Kidney epithelial cell (primary cell): ENCODE results near the gene CDIPT. TPM values are rescaled to one million over a fixed set of nuclear protein-coding genes. Genes with fewer than 3 reads are reported as not detected.

Experiments
- DNase-seq: peaks from one replicate; pipeline ENCODE4 v3.0.0-alpha.2; 2010; ENCODE audit warnings: low read depth
- H3K27me3 ChIP-seq: 2 replicates; pipeline ENCODE4 v1.6.0; 2011; ENCODE audit warnings: low read length; ENCODE audit not compliant: control insufficient read depth, insufficient read depth
- H3K36me3 ChIP-seq: 2 replicates; pipeline ENCODE4 v1.5.1; 2011; ENCODE audit warnings: low read length; ENCODE audit not compliant: control insufficient read depth, insufficient read depth
- H3K4me3 ChIP-seq: 2 replicates; pipeline ENCODE4 v1.5.1; 2011; ENCODE audit warnings: low read depth, mild to moderate bottlenecking, control low read depth, low read length
- total RNA-seq: library from RNA; depleted of rRNA; stranded (reverse); fragments of >200 nt; gene quantifications from 2 replicates; pipeline ENCODE4 v1.2.3, GENCODE V29; 2015
- TF ChIP-seq, protein P1 (sequence below): IDR thresholded peaks from 2 replicates; pipeline ENCODE4 v1.5.1; 2011; ENCODE audit warnings: mild to moderate bottlenecking, moderate library complexity, low read length, control low read depth, inconsistent platforms; ENCODE audit not compliant: insufficient read depth, poor library complexity, severe bottlenecking

CDIPT gene
- total RNA-seq, 1 donor from 2014 or later: 83.9 TPM

DNA sequence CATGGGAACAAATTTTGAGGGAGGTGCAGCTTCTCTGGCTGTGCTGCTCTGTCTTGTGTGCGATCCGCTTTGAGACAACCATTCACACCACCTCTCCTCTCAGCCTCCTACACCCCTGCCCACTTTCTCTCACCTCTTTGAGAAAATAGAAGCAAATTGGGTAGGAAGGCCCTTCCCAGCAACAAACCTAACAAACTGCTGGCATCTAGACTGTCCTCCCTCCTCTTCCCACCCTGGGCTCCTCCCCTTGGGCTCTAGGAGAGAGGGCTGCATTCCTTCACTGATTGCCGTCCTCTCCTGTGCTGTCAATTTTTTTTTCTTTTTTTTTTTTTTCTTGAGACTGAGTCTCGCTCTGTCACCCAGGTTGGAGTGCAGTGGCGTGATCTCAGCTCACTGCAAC, 13.5 kb downstream of the CDIPT start:
- TF ChIP-seq, protein P1, sequence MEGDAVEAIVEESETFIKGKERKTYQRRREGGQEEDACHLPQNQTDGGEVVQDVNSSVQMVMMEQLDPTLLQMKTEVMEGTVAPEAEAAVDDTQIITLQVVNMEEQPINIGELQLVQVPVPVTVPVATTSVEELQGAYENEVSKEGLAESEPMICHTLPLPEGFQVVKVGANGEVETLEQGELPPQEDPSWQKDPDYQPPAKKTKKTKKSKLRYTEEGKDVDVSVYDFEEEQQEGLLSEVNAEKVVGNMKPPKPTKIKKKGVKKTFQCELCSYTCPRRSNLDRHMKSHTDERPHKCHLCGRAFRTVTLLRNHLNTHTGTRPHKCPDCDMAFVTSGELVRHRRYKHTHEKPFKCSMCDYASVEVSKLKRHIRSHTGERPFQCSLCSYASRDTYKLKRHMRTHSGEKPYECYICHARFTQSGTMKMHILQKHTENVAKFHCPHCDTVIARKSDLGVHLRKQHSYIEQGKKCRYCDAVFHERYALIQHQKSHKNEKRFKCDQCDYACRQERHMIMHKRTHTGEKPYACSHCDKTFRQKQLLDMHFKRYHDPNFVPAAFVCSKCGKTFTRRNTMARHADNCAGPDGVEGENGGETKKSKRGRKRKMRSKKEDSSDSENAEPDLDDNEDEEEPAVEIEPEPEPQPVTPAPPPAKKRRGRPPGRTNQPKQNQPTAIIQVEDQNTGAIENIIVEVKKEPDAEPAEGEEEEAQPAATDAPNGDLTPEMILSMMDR: no peak
- no peak for DNase-seq
- Histone ChIP-seq H3K36me3 (no peaks in the 10 kb centered on the region), H3K27me3 (no peaks in the 10 kb centered on the region), H3K4me3 (no peak overlapping the region)

DNA sequence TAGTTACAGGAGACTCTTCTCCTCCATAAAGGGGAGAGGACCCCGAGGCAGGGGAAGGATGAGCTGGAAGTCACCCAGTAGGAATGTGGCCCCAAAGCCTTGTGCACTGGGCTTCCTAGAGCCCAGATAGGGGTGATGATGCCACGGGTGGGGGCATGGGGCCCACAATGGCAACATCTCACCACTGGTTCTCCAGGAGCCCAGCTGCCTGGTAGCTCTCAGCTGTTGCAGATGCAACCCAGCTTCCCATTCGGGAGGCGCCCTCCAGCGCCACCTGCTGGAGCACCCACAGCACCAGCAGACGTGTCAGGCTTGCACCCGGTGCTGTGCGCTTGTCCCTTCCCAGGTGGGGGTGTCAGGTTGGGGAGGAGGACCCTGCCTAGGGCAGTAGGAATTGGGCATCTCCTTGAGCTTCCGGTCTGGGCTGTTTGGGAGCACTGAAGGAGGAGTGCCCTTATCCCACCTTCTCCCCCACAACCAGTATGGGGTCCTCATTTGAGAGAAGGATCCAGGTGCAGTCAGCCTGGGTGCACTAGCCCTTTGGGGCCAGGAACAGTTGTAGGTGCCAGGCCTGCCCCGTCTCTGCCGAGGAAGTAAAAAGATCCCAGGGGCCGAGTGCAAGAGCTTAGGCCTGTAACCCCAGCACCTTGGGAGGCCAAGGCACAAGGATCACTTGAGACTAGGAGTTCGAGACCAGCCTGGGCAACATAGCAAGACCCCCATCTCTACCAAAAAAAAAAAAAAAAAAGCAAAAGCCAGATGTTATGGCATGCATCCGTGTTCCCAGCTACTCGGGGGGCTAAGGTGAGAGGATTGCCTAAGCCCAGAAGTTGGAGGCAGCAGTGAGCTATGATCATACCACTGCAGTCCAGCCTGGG, 14.4 kb downstream of the CDIPT start:
- no peaks in the 10 kb centered on the region for H3K36me3 ChIP-seq
- DNase-seq: no peak

DNA sequence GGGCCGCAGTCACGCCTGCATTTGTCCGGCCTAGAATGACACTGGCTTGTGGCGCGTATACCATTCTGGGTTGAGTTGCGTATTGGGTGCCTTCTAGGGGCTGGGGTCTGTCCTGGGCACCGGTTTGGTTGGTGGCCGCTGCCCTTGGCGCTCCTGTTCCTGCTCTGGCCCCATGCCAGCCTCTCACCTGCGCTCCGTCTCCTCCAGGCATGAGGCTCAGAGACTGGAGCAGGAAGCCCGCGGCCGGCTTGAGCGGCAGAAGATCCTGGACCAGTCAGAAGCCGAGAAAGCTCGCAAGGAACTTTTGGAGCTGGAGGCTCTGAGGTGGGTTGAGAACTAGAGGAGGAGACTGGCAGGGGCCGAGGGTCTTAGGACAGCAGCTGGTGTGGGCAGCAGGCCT, 17.4 kb downstream of the CDIPT start:
- DNase-seq: no peak
- Histone ChIP-seq H3K4me3 (no peak overlapping the region), H3K36me3 (peaks cover 4% of the 10 kb centered on the region), H3K27me3 (no peaks in the 10 kb centered on the region)
- TF ChIP-seq, protein P1: no peak

More for the DNA sequence above, 14.4 kb downstream of the CDIPT start:
- Histone ChIP-seq H3K27me3 (no peaks in the 10 kb centered on the region), H3K4me3 (no peak overlapping the region)
- TF ChIP-seq, protein P1: peak; percentile 93

- TF ChIP-seq, protein P1: no peak
- Histone ChIP-seq H3K4me3 (no peak overlapping the region), H3K36me3 (peaks cover 4% of the 10 kb centered on the region), H3K27me3 (no peaks in the 10 kb centered on the region)
- no peak for DNase-seq
Observed at GRCh38 chr16:29844575-29845331, 18.3 kb downstream of the CDIPT start.

- H3K27me3 ChIP-seq: no peaks in the 10 kb centered on the region
- peaks cover 4% of the 10 kb centered on the region for H3K36me3 ChIP-seq
Observed at GRCh38 chr16:29843931-29844330, 19.1 kb downstream of the CDIPT start.

More at GRCh38 chr16:29843931-29844330, 19.1 kb downstream of the CDIPT start:
- TF ChIP-seq, protein P1: no peak
- DNase-seq: no peak
- no peak overlapping the region for H3K4me3 ChIP-seq
